Measurements from ENCODE around the gene HDAC4. TPM values are rescaled to one million over a fixed set of nuclear protein-coding genes. Genes with fewer than 3 reads are reported as not detected.

HDAC4 gene
- total RNA-seq, 2 donors from 2014 or later: 38.7 to 50.9 TPM

GRCh38 chr2:239116456-239117246, 284.2 kb downstream of the HDAC4 start:
- DNase-seq: no peak
- intact Hi-C loops (cut with DNase I, micrococcal nuclease): no loop called here
- ATAC-seq: no peak

GRCh38 chr2:239115616-239116015, 285.2 kb downstream of the HDAC4 start:
- DNase-seq (no peak), ATAC-seq (no peak)
- intact Hi-C loops (cut with DNase I, micrococcal nuclease): no loop called here

GRCh38 chr2:239114616-239115265, 286.1 kb downstream of the HDAC4 start:
- DNase-seq (no peak), ATAC-seq (no peak)
- intact Hi-C loops (cut with DNase I, micrococcal nuclease): no loop called here

GRCh38 chr2:239114119-239114581, 286.7 kb downstream of the HDAC4 start:
- DNase-seq: peak in 1 of 2 donors; percentile 45
- peak; percentile 67 for ATAC-seq
- intact Hi-C loops (cut with DNase I, micrococcal nuclease): no loop called here

GRCh38 chr2:239113615-239114014, 287.2 kb downstream of the HDAC4 start:
- intact Hi-C loops (cut with DNase I, micrococcal nuclease): no loop called here
- ATAC-seq (no peak), DNase-seq (no peak)

- peak; percentile 44 to 49 for DNase-seq
- intact Hi-C loops (cut with DNase I, micrococcal nuclease): no loop called here
These were observed 287.6 kb downstream of the HDAC4 start for GRCh38 chr2:239113171-239113570.

GRCh38 chr2:239112127-239112774, 288.6 kb downstream of the HDAC4 start:
- DNase-seq (no peak), ATAC-seq (no peak)
- intact Hi-C loops (cut with DNase I, micrococcal nuclease): no loop called here

More at GRCh38 chr2:239113171-239113570, 287.6 kb downstream of the HDAC4 start:
- ATAC-seq: peak; percentile 57

- no peak for ATAC-seq
- DNase-seq: peak in 1 of 2 donors; percentile 52
- intact Hi-C loops (cut with DNase I, micrococcal nuclease): no loop called here
These were observed 289.3 kb downstream of the HDAC4 start for GRCh38 chr2:239111401-239112100.

GRCh38 chr2:239110595-239111048, 290.2 kb downstream of the HDAC4 start:
- intact Hi-C loops (cut with DNase I, micrococcal nuclease): no loop called here
- ATAC-seq: no peak
- DNase-seq: peak; percentile 22 to 74

- ATAC-seq (no peak), DNase-seq (no peak)
- intact Hi-C loops (cut with DNase I, micrococcal nuclease): no loop called here
These were observed 290.8 kb downstream of the HDAC4 start for GRCh38 chr2:239109928-239110545.

- DNase-seq (peak; percentile 66 to 78), ATAC-seq (peak; percentile 77)
- intact Hi-C loops (cut with DNase I, micrococcal nuclease): no loop called here
These were observed 291.5 kb downstream of the HDAC4 start for GRCh38 chr2:239109041-239109927.

GRCh38 chr2:239108459-239108858, 292.4 kb downstream of the HDAC4 start:
- ATAC-seq: no peak
- intact Hi-C loops (cut with DNase I, micrococcal nuclease): no loop called here
- DNase-seq: no peak

- no peak for ATAC-seq
- no peak for DNase-seq
- intact Hi-C loops (cut with DNase I, micrococcal nuclease): no loop called here
These were observed 292.9 kb downstream of the HDAC4 start for GRCh38 chr2:239107936-239108335.

GRCh38 chr2:239106966-239107365, 293.9 kb downstream of the HDAC4 start:
- ATAC-seq (no peak), DNase-seq (no peak)
- intact Hi-C loops (cut with DNase I, micrococcal nuclease): no loop called here

GRCh38 chr2:239106314-239106908, 294.4 kb downstream of the HDAC4 start:
- peak; percentile 67 for ATAC-seq
- peak in 1 of 2 donors; percentile 70 for DNase-seq
- intact Hi-C loops (cut with DNase I, micrococcal nuclease): no loop called here

- intact Hi-C loops (cut with DNase I, micrococcal nuclease): no loop called here
- ATAC-seq (no peak), DNase-seq (no peak)
These were observed 295.6 kb downstream of the HDAC4 start for GRCh38 chr2:239105234-239105633.

GRCh38 chr2:239104800-239105199, 296.0 kb downstream of the HDAC4 start:
- intact Hi-C loops (cut with DNase I, micrococcal nuclease): no loop called here
- DNase-seq (no peak), ATAC-seq (no peak)

Measured in left colon (tissue), 2 donors.